HepG2 (cell line): ENCODE measurements around the gene TCFL5. TPM values are rescaled to one million over a fixed set of nuclear protein-coding genes. Genes with fewer than 3 reads are reported as not detected.

Experiments
- GPN1 ChIP-seq: sonication (generic); formaldehyde crosslinking; IDR thresholded peaks from 2 replicates; pipeline ENCODE4 v1.5.1; 2020; ENCODE audit warnings: missing genetic modification reagents, borderline replicate concordance
- PCBP1 ChIP-seq: fragments of 200-400 bp; formaldehyde crosslinking; IDR thresholded peaks from 2 replicates; pipeline ENCODE4 v1.6.1; 2017; ENCODE audit warnings: mild to moderate bottlenecking, low read depth, low read length, borderline replicate concordance
- REL ChIP-seq: sonication (generic); formaldehyde crosslinking; conservative IDR thresholded peaks from 2 replicates; pipeline ENCODE4 v1.8.0; 2022; ENCODE audit warnings: mild to moderate bottlenecking, missing genetic modification reagents, moderate library complexity
- SYNCRIP ChIP-seq: fragments of 200-400 bp; formaldehyde crosslinking; IDR thresholded peaks from 2 replicates; pipeline ENCODE4 v1.6.1; 2018; ENCODE audit warnings: mild to moderate bottlenecking, low read depth, low read length; ENCODE audit not compliant: insufficient read depth
- TP53 ChIP-seq: sonication (generic); formaldehyde crosslinking; conservative IDR thresholded peaks from 2 replicates; pipeline ENCODE4 v1.4.0; 2020; ENCODE audit warnings: missing genetic modification reagents
- ZC3H13 ChIP-seq: sonication (generic); formaldehyde crosslinking; IDR thresholded peaks from 2 replicates; pipeline ENCODE4 v1.8.1; 2023; ENCODE audit warnings: mild to moderate bottlenecking, missing genetic modification reagents, moderate library complexity
- ZFP82 ChIP-seq: sonication (generic); formaldehyde crosslinking; IDR thresholded peaks from 2 replicates; pipeline ENCODE4 v1.5.1; 2020; ENCODE audit warnings: mild to moderate bottlenecking, missing genetic modification reagents, borderline replicate concordance
- ZNF557 ChIP-seq: sonication (generic); formaldehyde crosslinking; IDR thresholded peaks from 2 replicates; pipeline ENCODE4 v1.4.0; 2020; ENCODE audit warnings: missing genetic modification reagents
- ZNF766 ChIP-seq: sonication (generic); formaldehyde crosslinking; IDR thresholded peaks from 2 replicates; pipeline ENCODE4 v1.5.0; 2020; ENCODE audit warnings: missing genetic modification reagents, borderline replicate concordance
- ZNF768 ChIP-seq: sonication (generic); formaldehyde crosslinking; IDR thresholded peaks from 2 replicates; pipeline ENCODE4 v1.4.0; 2020; ENCODE audit warnings: missing genetic modification reagents
- ZSCAN29 ChIP-seq: sonication (generic); formaldehyde crosslinking; conservative IDR thresholded peaks from 2 replicates; pipeline ENCODE4 v1.4.0; 2020; ENCODE audit warnings: mild to moderate bottlenecking, missing genetic modification reagents
- polyA plus RNA-seq, 8 experiments: library from polyadenylated mRNA; depleted of rRNA in 3 of 8; stranded (reverse) in 7 of 8; unstranded in 1 of 8; fragments of >200 nt; fragmentation: Illumina TruSeq in 4 of 8; extraction: Trizol in 4 of 8; gene quantifications; 2 replicates each; pipeline versions ENCODE4 v1.2.1 to v1.2.3, GENCODE V29; 2011 to 2016; ENCODE audit warnings: low read depth in 4 of 8, missing spikeins in 1 of 8, mixed read lengths in 1 of 8; ENCODE audit not compliant: insufficient read depth in 1 of 8
- total RNA-seq, 5 experiments: library from RNA; depleted of rRNA; stranded (reverse); fragments of >200 nt; fragmentation: Illumina TruSeq; extraction: Trizol; gene quantifications; 2 replicates each; pipeline ENCODE4 v1.2.3, GENCODE V29; 2016; ENCODE audit warnings: low read depth in 1 of 5
- TF ChIP-seq, protein P1 (sequence below): sonication (generic); formaldehyde crosslinking; IDR thresholded peaks from 2 replicates; pipeline ENCODE4 v1.4.0; 2020; ENCODE audit warnings: missing genetic modification reagents
- TF ChIP-seq, protein P2 (sequence below): sonication (generic); formaldehyde crosslinking; IDR thresholded peaks from 2 replicates; pipeline ENCODE4 v1.4.0; 2020; ENCODE audit warnings: missing genetic modification reagents
- TF ChIP-seq, protein P3 (sequence below), 2 experiments: sonication (generic) in 1 of 2; formaldehyde crosslinking in 1 of 2; IDR thresholded peaks; 2 replicates each; pipeline versions ENCODE4 v1.4.0 to v1.6.1; 2018 to 2020; ENCODE audit warnings: missing genetic modification reagents in 2 of 2, borderline replicate concordance in 1 of 2, low read depth in 1 of 2, mild to moderate bottlenecking in 1 of 2, missing biosample characterization in 1 of 2
- TF ChIP-seq, protein P4 (sequence below): sonication (generic); formaldehyde crosslinking; IDR thresholded peaks from 2 replicates; pipeline ENCODE4; 2020; ENCODE audit warnings: missing genetic modification reagents, mild to moderate bottlenecking, borderline replicate concordance

The TCFL5 gene
- total and polyA plus RNA-seq, 2 of the 13 experiments (the other 11 are each of a cell fraction or from before 2014, with no cell fraction given), result 14.8 to 20.0 TPM

DNA sequence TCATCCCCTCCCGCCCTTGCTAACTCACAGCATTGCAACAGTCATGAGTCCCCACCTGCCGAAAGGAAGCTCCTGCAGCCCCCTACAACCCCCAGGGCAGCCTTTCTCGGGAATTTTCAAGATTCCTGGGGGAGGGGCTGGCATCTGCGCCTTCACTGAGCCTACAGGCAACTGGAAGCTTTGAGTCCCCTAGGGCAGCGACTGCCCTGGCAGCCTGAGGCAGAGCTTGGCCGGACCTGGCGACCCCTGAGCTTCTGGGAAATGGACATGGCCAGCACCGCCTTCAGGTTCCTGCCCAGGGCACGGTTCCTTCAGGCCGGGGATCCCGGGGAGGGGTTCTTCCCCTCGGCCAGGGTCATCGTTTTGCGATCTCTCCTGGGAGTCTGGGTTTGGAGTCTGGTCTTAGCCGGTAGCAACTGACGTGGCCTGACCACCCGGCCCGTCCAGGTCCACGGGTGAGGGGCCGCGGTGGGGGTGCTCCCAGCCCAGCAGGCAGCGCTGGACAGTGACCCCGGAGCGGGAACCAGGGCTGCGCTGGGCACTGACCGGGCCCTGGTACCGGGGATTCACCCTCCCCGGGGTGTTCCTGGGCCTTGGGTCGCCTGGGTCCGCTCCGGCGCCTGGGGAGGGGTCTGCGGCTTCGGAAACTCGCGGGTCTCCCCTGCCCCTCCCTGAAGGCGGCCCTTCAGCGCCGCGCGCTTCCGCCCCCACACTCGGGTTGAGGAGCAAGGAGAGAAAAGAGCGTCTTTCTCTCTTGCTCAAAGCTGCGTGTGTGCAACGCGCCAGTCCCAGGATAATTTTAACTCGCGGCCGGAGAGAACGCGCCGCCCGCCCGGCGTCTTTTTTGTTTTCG, 45.4 kb downstream of the TCFL5 start (continued):
- TF ChIP-seq, protein P1, sequence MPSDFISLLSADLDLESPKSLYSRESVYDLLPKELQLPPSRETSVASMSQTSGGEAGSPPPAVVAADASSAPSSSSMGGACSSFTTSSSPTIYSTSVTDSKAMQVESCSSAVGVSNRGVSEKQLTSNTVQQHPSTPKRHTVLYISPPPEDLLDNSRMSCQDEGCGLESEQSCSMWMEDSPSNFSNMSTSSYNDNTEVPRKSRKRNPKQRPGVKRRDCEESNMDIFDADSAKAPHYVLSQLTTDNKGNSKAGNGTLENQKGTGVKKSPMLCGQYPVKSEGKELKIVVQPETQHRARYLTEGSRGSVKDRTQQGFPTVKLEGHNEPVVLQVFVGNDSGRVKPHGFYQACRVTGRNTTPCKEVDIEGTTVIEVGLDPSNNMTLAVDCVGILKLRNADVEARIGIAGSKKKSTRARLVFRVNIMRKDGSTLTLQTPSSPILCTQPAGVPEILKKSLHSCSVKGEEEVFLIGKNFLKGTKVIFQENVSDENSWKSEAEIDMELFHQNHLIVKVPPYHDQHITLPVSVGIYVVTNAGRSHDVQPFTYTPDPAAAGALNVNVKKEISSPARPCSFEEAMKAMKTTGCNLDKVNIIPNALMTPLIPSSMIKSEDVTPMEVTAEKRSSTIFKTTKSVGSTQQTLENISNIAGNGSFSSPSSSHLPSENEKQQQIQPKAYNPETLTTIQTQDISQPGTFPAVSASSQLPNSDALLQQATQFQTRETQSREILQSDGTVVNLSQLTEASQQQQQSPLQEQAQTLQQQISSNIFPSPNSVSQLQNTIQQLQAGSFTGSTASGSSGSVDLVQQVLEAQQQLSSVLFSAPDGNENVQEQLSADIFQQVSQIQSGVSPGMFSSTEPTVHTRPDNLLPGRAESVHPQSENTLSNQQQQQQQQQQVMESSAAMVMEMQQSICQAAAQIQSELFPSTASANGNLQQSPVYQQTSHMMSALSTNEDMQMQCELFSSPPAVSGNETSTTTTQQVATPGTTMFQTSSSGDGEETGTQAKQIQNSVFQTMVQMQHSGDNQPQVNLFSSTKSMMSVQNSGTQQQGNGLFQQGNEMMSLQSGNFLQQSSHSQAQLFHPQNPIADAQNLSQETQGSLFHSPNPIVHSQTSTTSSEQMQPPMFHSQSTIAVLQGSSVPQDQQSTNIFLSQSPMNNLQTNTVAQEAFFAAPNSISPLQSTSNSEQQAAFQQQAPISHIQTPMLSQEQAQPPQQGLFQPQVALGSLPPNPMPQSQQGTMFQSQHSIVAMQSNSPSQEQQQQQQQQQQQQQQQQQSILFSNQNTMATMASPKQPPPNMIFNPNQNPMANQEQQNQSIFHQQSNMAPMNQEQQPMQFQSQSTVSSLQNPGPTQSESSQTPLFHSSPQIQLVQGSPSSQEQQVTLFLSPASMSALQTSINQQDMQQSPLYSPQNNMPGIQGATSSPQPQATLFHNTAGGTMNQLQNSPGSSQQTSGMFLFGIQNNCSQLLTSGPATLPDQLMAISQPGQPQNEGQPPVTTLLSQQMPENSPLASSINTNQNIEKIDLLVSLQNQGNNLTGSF (CRISPR knock-in tag), result no peak
- TF ChIP-seq REL (CRISPR knock-in tag), result 0 out of 2 replicates have a peak, but pooled peaks have one; percentile 44
- TF ChIP-seq, protein P2, sequence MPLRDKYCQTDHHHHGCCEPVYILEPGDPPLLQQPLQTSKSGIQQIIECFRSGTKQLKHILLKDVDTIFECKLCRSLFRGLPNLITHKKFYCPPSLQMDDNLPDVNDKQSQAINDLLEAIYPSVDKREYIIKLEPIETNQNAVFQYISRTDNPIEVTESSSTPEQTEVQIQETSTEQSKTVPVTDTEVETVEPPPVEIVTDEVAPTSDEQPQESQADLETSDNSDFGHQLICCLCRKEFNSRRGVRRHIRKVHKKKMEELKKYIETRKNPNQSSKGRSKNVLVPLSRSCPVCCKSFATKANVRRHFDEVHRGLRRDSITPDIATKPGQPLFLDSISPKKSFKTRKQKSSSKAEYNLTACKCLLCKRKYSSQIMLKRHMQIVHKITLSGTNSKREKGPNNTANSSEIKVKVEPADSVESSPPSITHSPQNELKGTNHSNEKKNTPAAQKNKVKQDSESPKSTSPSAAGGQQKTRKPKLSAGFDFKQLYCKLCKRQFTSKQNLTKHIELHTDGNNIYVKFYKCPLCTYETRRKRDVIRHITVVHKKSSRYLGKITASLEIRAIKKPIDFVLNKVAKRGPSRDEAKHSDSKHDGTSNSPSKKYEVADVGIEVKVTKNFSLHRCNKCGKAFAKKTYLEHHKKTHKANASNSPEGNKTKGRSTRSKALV (CRISPR knock-in tag), result no peak
- TF ChIP-seq PCBP1, result 0 out of 2 replicates have a peak, but pooled peaks have one; percentile 21
- no peak for TF ChIP-seq GPN1
- no peak for TF ChIP-seq TP53 (CRISPR knock-in tag)
- 0 out of 2 replicates have a peak, but pooled peaks have one; percentile 40 for TF ChIP-seq ZNF766 (CRISPR knock-in tag)
- peak; percentile 21; the same call in 1 of the 2 replicates for TF ChIP-seq ZNF768
- TF ChIP-seq ZNF557, result no peak
- no peak for TF ChIP-seq ZSCAN29
- TF ChIP-seq, protein P3, sequence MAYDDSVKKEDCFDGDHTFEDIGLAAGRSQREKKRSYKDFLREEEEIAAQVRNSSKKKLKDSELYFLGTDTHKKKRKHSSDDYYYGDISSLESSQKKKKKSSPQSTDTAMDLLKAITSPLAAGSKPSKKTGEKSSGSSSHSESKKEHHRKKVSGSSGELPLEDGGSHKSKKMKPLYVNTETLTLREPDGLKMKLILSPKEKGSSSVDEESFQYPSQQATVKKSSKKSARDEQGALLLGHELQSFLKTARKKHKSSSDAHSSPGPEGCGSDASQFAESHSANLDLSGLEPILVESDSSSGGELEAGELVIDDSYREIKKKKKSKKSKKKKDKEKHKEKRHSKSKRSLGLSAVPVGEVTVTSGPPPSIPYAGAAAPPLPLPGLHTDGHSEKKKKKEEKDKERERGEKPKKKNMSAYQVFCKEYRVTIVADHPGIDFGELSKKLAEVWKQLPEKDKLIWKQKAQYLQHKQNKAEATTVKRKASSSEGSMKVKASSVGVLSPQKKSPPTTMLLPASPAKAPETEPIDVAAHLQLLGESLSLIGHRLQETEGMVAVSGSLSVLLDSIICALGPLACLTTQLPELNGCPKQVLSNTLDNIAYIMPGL (CRISPR knock-in tag; IDR thresholded peaks at IDR 0.05; ENCODE audit: borderline replicate concordance in 1 of 2, low read depth in 1 of 2), result peak; percentile 9 to 15; a peak in 2 of 4 replicates
- TF ChIP-seq ZFP82, result no peak
- TF ChIP-seq, protein P4, sequence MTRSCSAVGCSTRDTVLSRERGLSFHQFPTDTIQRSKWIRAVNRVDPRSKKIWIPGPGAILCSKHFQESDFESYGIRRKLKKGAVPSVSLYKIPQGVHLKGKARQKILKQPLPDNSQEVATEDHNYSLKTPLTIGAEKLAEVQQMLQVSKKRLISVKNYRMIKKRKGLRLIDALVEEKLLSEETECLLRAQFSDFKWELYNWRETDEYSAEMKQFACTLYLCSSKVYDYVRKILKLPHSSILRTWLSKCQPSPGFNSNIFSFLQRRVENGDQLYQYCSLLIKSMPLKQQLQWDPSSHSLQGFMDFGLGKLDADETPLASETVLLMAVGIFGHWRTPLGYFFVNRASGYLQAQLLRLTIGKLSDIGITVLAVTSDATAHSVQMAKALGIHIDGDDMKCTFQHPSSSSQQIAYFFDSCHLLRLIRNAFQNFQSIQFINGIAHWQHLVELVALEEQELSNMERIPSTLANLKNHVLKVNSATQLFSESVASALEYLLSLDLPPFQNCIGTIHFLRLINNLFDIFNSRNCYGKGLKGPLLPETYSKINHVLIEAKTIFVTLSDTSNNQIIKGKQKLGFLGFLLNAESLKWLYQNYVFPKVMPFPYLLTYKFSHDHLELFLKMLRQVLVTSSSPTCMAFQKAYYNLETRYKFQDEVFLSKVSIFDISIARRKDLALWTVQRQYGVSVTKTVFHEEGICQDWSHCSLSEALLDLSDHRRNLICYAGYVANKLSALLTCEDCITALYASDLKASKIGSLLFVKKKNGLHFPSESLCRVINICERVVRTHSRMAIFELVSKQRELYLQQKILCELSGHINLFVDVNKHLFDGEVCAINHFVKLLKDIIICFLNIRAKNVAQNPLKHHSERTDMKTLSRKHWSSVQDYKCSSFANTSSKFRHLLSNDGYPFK, result 0 out of 2 replicates have a peak, but pooled peaks have one; percentile 14
- TF ChIP-seq ZC3H13 (CRISPR knock-in tag), result peak; percentile 57; the same call in 1 of the 2 replicates
- TF ChIP-seq SYNCRIP, result no peak
